ENCODE measurements around the gene UBE2J1. TPM values are rescaled to one million over a fixed set of nuclear protein-coding genes. Genes with fewer than 3 reads are reported as not detected.

The UBE2J1 gene
- total RNA-seq, 4 donors from 2014 or later: 25.3 to 30.4 (median 26.7) TPM

GRCh38 chr6:89351671-89352277 is 748 bp downstream of the UBE2J1 start:
- Histone ChIP-seq H3K27me3 (no peaks in the 10 kb centered on the region), H3K36me3 (no peaks in the 10 kb centered on the region), H3K27ac (peak overlapping the region; percentile 90 to 99 (median 98)), H3K4me1 (peaks cover 0 to 51% (median 23%) of the 10 kb centered on the region in 4 donors), H3K9me3 (no peaks in the 10 kb centered on the region), H3K4me3 (peak overlapping the region; percentile 81 to 94 (median 91))
- TF ChIP-seq EP300 (IDR thresholded peaks at IDR 0.05) (no peak), CTCF (IDR thresholded peaks at IDR 0.05) (no peak), POLR2A (IDR thresholded peaks at IDR 0.05) (no peak)
- no peak for DNase-seq (ENCODE audit: low spot score in 2 of 2)
- 1 to 2% methylated on average over 12 of the region's 12 CpGs for WGBS, 2 donors

GRCh38 chr6:89350281-89350966 is 2.1 kb downstream of the UBE2J1 start:
- WGBS, 2 donors: 47 to 49% methylated on average over 4 of the region's 4 CpGs
- Histone ChIP-seq H3K9me3 (no peaks in the 10 kb centered on the region), H3K36me3 (no peaks in the 10 kb centered on the region), H3K4me3 (peak overlapping the region in 3 of 4 donors; percentile 18 to 94 (median 94)), H3K27me3 (no peaks in the 10 kb centered on the region), H3K4me1 (peaks cover 0 to 54% (median 23%) of the 10 kb centered on the region in 4 donors), H3K27ac (peak overlapping the region in 3 of 4 donors; percentile 55 to 99 (median 97))
- TF ChIP-seq POLR2A (IDR thresholded peaks at IDR 0.05) (no peak), EP300 (IDR thresholded peaks at IDR 0.05) (peak; percentile 15 to 78), CTCF (IDR thresholded peaks at IDR 0.05) (no peak)
- no peak for DNase-seq (ENCODE audit: low spot score in 2 of 2)

GRCh38 chr6:89348372-89348771 is 4.2 kb downstream of the UBE2J1 start:
- DNase-seq (ENCODE audit: low spot score in 2 of 2): no peak
- no peak for TF ChIP-seq EP300 (IDR thresholded peaks at IDR 0.05)
- TF ChIP-seq CTCF (IDR thresholded peaks at IDR 0.05): no peak
- 96 to 100% methylated on average over 1 of the region's 1 CpG for WGBS, 2 donors
- no peak overlapping the region for H3K4me3 ChIP-seq
- H3K36me3 ChIP-seq: no peaks in the 10 kb centered on the region
- no peaks in the 10 kb centered on the region for H3K9me3 ChIP-seq
- peaks cover 0 to 60% (median 22%) of the 10 kb centered on the region in 4 donors for H3K4me1 ChIP-seq
- peak overlapping the region in 2 of 4 donors; percentile 18 to 27 for H3K27ac ChIP-seq
- H3K27me3 ChIP-seq: no peaks in the 10 kb centered on the region

GRCh38 chr6:89347825-89348224 is 4.7 kb downstream of the UBE2J1 start:
- H3K36me3 ChIP-seq: no peaks in the 10 kb centered on the region
- H3K27ac ChIP-seq: peak overlapping the region in 2 of 4 donors; percentile 4 to 27
- no peak for DNase-seq (ENCODE audit: low spot score in 2 of 2)
- no peaks in the 10 kb centered on the region for H3K27me3 ChIP-seq
- peaks cover 0 to 59% (median 21%) of the 10 kb centered on the region in 4 donors for H3K4me1 ChIP-seq
- H3K9me3 ChIP-seq: no peaks in the 10 kb centered on the region
- H3K4me3 ChIP-seq: no peak overlapping the region
- 54 to 81% methylated on average over 2 of the region's 2 CpGs for WGBS, 2 donors
- TF ChIP-seq CTCF (IDR thresholded peaks at IDR 0.05) (no peak), POLR2A (IDR thresholded peaks at IDR 0.05) (no peak), EP300 (IDR thresholded peaks at IDR 0.05) (no peak)

- Histone ChIP-seq H3K36me3 (peaks cover 0 to 8% (median 8%) of the 10 kb centered on the region in 3 donors), H3K9me3 (no peaks in the 10 kb centered on the region), H3K27ac (no peak overlapping the region), H3K4me3 (no peak overlapping the region), H3K27me3 (no peaks in the 10 kb centered on the region), H3K4me1 (peaks cover 0 to 55% (median 21%) of the 10 kb centered on the region in 4 donors)
- TF ChIP-seq POLR2A (IDR thresholded peaks at IDR 0.05): no peak
- no peak for TF ChIP-seq CTCF (IDR thresholded peaks at IDR 0.05)
- TF ChIP-seq EP300 (IDR thresholded peaks at IDR 0.05): no peak
- no peak for DNase-seq (ENCODE audit: low spot score in 2 of 2)
- 85 to 86% methylated on average over 4 of the region's 4 CpGs for WGBS, 2 donors
Observed at GRCh38 chr6:89346433-89346832, 6.1 kb downstream of the UBE2J1 start.

Data from tibial nerve (tissue), 4 donors.